NCI-H1694 treated with DMSO at 0.1 percent for 48 hours (cell line): Measurements from ENCODE around the gene NFE2.
A peak's percentile ranks its signal among the peaks of the same experiment; 100 is the strongest.
"Not testable (repeated sequence)": the region's sequence is repeated elsewhere in the genome, so short reads cannot be mapped to it uniquely, and the experiment has no call there.

Experiments
- DNase-seq: peaks from one replicate; lab custom pipeline; 2025; lab: John Stamatoyannopoulos, UW

The NFE2 gene

DNA sequence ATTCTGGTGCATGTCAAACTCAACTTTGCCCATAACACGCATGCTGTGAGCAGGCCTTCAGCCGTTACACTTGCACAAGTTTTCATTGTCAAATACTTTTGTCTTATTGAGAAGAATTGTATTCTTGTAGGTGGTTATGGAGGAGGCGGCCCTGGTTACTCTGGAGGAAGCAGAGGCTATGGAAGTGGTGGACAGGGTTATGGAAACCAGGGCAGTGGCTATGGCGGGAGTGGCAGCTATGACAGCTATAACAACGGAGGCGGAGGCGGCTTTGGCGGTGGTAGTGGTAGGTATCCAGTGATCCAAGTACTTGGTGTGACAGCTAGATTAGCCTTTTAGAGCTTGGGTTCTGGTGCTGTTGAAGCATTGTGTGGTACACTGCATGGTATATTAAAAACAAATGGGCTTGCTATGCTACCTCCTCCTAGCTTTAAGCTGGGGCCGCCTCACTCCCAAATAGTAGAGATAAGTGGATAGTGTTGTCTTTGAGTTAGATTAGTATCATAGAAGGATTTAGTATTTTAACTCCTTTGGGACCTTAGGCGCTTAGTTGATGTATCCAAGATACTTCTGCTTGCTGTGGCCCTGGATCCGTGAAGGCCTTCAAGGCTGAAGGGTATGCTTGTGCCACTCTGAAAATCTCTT, 17.7 kb downstream of the NFE2 start:
- DNase-seq, result no peak

DNA sequence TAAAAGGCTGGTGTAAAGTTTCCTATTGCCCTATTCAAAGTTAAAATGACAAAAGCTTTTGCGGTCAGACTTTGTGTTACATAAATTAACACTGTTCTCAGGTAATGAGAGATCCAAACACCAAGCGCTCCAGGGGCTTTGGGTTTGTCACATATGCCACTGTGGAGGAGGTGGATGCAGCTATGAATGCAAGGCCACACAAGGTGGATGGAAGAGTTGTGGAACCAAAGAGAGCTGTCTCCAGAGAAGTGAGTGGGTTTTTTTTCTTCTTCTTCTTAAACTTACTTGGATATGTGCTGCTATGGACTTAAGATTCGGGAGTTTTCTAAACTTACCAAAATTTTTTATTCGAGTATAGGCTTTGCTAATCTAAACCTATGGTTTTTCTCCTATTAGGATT, 19.1 kb downstream of the NFE2 start:
- not testable (repeated sequence) for DNase-seq

GRCh38 chr12:54281261-54281638, 19.6 kb downstream of the NFE2 start:
- DNase-seq, result not testable (repeated sequence)

GRCh38 chr12:54280468-54281260, 20.2 kb downstream of the NFE2 start, which contains the start of gene HNRNPA1:
Gene HNRNPA1, plus strand, starts transcription at chr12:54280726. Its CDS starts 82 bp downstream, at chr12:54280808.
- peak; percentile 99 for DNase-seq

GRCh38 chr12:54279632-54280467, 21.0 kb downstream of the NFE2 start, which contains the start of gene CBX5:
Gene CBX5, minus strand, starts transcription at chr12:54280122. Its CDS starts 22,472 bp downstream, at chr12:54257650.
- DNase-seq, result peak; percentile 99

GRCh38 chr12:54279227-54279631, 21.6 kb downstream of the NFE2 start:
- no peak for DNase-seq

GRCh38 chr12:54277823-54278276, 23.0 kb downstream of the NFE2 start:
- no peak for DNase-seq

DNA sequence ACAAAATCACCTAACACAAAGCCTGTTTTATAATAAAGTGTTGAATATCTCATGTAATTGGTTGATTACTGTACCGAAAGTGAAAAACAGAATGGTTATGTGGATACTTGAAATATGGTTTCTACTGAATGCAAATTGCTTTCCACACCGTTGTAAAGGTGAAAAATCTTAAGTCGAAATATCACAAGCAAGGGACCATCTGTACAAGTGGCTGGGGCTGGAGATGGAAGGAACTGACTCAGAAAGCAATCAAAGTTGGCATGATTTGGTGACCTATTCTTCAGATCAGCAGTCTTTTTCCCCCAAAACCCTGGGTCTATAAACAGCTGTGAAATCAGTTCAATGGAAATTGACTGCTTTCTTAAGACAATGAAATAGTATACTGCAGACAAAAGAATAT, 24.4 kb downstream of the NFE2 start:
- no peak for DNase-seq

- DNase-seq, result no peak
Measured at GRCh38 chr12:54273981-54274380, 26.8 kb downstream of the NFE2 start.

- no peak for DNase-seq
Measured at GRCh38 chr12:54272214-54272613, 28.6 kb downstream of the NFE2 start.

DNA sequence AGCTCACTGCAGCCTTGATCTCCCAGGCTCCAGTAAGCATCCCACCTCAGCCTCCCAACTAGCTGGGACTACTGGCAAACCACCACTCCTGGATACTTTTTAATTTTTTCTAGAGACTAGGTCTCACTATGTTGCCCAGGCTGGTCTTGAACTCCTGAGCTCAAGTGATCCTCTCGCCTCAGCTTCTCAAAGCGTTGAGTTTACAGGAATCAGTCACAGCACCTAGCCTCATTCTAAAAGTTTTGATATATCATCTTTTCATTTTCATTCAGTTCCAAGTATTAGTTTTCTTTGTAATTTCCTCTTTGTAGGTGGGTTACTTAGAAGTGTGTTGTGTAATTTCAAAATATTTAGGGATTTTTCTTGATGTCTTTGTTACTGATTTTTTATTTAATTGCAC, 30.5 kb downstream of the NFE2 start:
- no peak for DNase-seq

- no peak for DNase-seq
Measured at GRCh38 chr12:54266852-54267251, 34.0 kb downstream of the NFE2 start.

DNA sequence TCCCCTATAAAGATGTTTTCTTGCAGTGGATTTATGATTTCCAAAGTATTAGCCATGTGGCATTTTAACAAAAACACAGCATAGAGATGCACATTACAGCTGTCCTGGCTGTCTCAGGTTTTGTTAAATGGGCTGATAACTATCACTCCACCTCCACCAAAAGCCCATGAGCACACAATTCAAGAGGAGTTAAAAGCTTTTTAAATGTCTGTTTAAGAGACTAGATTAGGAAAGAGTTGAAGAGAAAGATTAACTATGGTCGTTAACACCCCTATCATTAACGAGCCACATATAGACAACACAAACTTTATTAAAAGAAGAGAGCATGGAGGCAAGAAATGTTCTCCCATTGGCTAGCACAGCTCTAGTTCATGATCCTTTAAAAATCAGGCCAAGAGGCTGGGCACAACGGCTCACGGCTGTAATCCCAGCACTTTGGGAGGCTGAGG, 35.4 kb downstream of the NFE2 start:
- no peak for DNase-seq

GRCh38 chr12:54262403-54262925, 38.4 kb downstream of the NFE2 start:
- DNase-seq, result no peak

DNA sequence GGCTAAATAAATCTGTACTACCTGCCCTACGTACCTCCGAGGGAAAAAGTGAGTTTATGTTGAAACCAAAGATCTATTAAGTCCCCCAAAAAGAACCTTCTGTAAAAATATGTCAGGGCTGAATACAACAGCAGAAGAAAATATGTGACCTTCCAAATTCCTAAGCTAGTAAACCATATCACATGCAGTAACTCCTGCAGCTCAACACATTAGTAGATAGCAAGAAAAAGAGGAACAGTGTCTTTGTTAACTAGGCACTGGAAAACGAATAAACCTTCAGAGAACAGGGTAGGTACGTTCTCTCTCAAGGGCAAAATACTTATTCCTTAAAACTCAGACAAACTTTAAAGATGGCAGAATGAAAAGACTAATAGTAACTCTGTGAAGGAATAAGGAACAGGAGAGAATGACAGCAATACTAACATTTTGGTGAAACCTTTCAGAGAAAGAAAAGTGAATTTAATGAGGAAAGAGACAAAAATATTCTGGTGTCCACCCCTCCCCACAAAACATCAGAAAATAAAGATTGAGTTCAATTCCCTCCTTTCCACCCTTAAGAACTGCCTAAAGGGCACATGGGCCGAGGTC, 38.9 kb downstream of the NFE2 start:
- no peak for DNase-seq

DNA sequence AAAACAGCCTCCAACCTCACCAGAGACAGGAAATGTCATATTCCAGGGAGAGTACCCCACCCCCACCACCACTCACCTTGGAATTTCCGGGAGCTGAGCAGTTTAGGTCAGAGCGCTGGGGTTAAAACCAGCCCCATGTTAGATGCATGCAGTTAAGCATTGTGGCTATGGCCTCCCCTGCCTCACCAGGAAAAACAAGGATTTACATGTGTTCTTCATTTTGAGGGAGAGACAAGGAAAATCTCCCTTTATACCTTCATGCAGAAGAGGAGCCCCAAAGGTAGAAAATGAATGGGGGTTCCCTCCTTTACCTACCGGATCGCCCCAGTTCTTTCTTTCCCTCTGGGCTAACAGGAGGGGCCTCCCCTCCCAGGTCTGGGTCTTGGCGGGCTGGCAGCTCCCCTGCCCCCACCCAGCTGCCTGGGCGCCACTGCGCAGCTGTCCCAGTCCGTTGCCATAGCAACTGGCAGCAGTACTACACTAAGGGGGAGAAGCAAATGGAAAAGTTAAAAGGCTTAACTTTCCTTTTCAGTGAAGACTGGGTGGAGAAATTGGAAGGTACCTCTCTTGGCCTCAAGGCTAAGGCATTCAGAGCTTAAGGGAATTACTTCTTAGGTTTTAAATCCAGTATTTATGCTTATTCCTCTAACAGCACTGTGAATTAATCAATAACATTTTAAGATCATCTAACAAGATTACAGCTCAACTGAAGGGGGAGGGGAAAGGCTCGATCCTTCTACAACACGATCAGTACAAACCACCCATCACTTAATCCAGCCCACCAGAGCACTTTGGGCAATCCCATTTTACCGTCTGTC, 41.4 kb downstream of the NFE2 start:
- DNase-seq, result peak; percentile 86

DNA sequence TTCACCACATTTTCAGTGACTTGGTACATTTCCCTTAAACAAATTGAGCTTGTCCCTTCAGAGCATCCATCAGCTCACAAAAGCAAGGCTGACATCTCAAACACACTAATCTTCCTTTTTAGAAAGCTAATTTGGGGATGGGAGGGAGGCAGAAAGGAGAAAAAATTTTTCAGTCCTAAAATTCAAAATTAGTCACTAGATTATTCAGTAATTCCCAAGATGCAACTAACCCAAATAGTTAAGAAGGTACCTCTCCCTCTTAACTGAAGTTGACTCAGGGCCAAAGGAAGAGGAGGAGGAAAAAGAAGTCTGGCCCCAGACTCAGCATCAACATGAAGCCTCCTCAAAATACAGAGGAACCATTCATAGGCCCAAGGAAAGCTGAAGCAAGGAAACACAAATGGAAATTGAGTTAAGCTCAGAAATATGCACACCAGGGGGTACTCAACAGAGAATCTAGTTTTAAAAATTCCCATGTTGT, 42.6 kb downstream of the NFE2 start:
- DNase-seq, result no peak

DNA sequence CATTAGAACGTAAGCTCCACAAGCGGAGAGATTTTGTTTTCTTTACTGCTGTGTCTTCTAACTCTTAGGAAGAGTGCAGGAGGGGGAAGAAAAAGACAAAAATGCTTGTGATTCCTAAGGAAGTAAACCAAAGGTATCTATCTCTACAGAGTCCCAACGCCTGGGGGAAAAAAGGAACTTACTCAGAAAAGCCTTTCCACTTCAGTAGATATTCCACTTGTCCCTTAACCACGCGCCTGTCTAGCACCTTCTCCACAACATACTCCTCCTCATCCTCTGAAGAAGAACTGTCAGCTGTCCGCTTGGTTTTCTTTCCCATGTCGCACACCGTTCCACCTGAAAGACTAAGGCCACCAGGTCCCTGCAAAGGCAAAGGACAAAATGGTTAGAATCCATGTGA, 43.5 kb downstream of the NFE2 start:
- DNase-seq, result no peak

DNA sequence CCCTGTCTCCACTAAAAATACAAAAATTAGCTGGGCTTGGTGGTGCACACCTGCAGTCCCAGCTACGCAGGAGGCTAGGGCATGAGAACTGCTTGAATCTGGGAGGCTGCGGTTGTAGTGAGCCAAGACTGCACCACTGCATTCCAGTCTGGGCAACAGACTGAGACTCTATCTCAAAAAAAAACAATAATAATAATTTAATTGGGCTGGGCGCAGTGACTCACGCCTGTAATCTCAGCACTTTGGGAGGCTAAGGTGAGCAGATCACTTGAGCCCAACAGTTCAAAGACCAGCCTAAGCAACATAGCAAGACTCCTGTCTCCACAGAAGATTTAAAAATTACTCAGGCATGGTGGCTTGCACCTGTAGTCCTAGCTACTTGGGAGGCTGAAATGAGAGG, 47.6 kb downstream of the NFE2 start:
- no peak for DNase-seq

DNA sequence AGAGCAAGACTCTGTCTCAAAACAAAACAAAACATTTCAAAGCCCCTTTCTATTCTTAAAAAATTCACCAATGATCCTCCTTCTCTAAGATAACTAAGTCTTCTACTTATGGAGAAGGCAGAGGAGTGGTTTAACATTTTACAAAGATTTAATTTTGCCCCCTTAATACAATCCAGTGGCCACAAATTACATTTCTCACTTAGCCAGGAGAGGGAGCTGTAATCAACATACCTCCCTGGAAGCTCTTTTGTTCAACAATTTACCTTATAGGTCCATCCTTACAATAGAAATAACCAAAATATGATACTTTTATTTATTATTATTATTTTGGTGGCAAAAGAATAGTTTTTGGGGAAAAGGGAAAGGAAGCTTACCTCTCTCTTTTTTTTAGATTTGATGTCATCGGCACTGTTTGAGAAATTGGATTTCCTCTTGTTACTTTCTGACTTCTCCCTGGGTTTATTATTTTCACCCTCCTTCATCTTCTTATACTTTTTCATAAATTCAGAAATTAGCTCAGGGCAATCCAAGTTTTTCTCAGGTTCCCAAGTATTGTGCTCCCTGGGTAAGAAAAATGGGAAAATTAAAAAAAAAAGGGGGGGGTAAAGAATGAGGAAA, 49.0 kb downstream of the NFE2 start:
- peak; percentile 10 for DNase-seq
